HCT116 (cell line): ENCODE measurements around the gene OR10J4. TPM values are rescaled to one million over a fixed set of nuclear protein-coding genes. Genes with fewer than 3 reads are reported as not detected.

Experiments
- ATAC-seq: fragments of 200-7000 bp; cut with Tn5 transposase; 2 replicates; pipeline ENCODE4 v1.9.1; 2020; ENCODE audit warnings: mild to moderate bottlenecking, moderate library complexity
- BruUV-seq: library from RNA; stranded (reverse); fragments of 400-500 nt; replicated peaks from 2 replicates; lab custom pipeline; 2021; lab: Mats Ljungman, UMichigan
- CTCF ChIA-PET: fragments of 300-600 bp; sonication (Branson Sonifier 250); formaldehyde crosslinking; loops from one replicate; lab custom pipeline; 2021; ENCODE audit warnings: antibody characterized with exemption; lab: Charles Lee
- POLR2A ChIA-PET: fragments of 300-600, 350-600 bp; sonication (Branson Sonifier 250); formaldehyde crosslinking; loops from one replicate; lab custom pipeline; 2021; ENCODE audit warnings: antibody characterized with exemption; lab: Charles Lee
- RAD21 ChIA-PET, 2 experiments: fragments of 300-600 bp; sonication (Branson Sonifier 250); formaldehyde crosslinking; loops; one replicate each; lab custom pipeline; 2023; ENCODE audit warnings: low total read pairs in 2 of 2; ENCODE audit not compliant: uncharacterized antibody in 2 of 2, unreplicated experiment in 2 of 2, low non-redundant PET in 1 of 2; lab: Charles Lee
- DNase-seq: peaks from one replicate; pipeline ENCODE4 v3.0.0-alpha.2; 2010; ENCODE audit warnings: low read depth, low spot score
- H2AFZ ChIP-seq: fragments of 200-600 bp; shearing (Covaris generic), sonication (generic); 2 replicates; pipeline ENCODE4 v1.6.1; 2017; ENCODE audit warnings: low read depth, mixed run types, mixed read lengths, antibody characterized with exemption, low read length; ENCODE audit not compliant: poor library complexity, severe bottlenecking
- H3K27ac ChIP-seq: 2 replicates; pipeline ENCODE4 v1.5.1; 2012; ENCODE audit warnings: low read depth, low read length
- H3K27me3 ChIP-seq: fragments of 200-600 bp; sonication (generic); 2 replicates; pipeline ENCODE4 v1.6.1; 2016; ENCODE audit warnings: mixed run types, low read length, mixed read lengths; ENCODE audit not compliant: insufficient read depth
- H3K36me3 ChIP-seq, 2 experiments: fragments of 200-500 bp in 1 of 2; fragments of 200-600 bp in 1 of 2; sonication (Bioruptor generic) in 1 of 2; sonication (generic) in 1 of 2; 2 replicates each; pipeline versions ENCODE4 v1.5.1 to v1.6.1; 2014 to 2016; ENCODE audit warnings: low read length in 2 of 2, inconsistent platforms in 1 of 2, mixed read lengths in 1 of 2, mixed run types in 1 of 2; ENCODE audit not compliant: insufficient read depth in 2 of 2, control insufficient read depth in 1 of 2
- H3K4me1 ChIP-seq, 2 experiments: fragments of 200-600 bp in 1 of 2; sonication (generic) in 1 of 2; 2 replicates each; pipeline versions ENCODE4 v1.5.1 to v1.6.1; 2012 to 2017; ENCODE audit warnings: low read length in 2 of 2, inconsistent platforms in 1 of 2, mild to moderate bottlenecking in 1 of 2, mixed read lengths in 1 of 2, mixed run types in 1 of 2, moderate library complexity in 1 of 2; ENCODE audit not compliant: insufficient read depth in 2 of 2, control insufficient read depth in 1 of 2
- H3K4me2 ChIP-seq: fragments of 200-600 bp; sonication (generic); 2 replicates; pipeline ENCODE4 v1.6.1; 2017; ENCODE audit warnings: mixed run types, low read length, mixed read lengths
- H3K4me3 ChIP-seq, 2 experiments: fragments of 200-600 bp in 1 of 2; sonication (generic) in 1 of 2; replicated peaks in 1 of 2; 2 replicates each; pipeline ENCODE4 v1.5.1; 2011 to 2016; ENCODE audit warnings: low read length in 2 of 2, control low read depth in 1 of 2, low read depth in 1 of 2, mild to moderate bottlenecking in 1 of 2, mixed read lengths in 1 of 2, mixed run types in 1 of 2
- H3K79me2 ChIP-seq: fragments of 200-600 bp; sonication (generic); 2 replicates; pipeline ENCODE4 v1.6.1; 2017; ENCODE audit warnings: mild to moderate bottlenecking, mixed run types, low read length, moderate library complexity, mixed read lengths; ENCODE audit not compliant: insufficient read depth
- H3K9ac ChIP-seq: fragments of 200-600 bp; sonication (generic); 2 replicates; pipeline ENCODE4 v1.6.1; 2016; ENCODE audit warnings: low read length, mixed read lengths
- H3K9me2 ChIP-seq: fragments of 200-600 bp; sonication (generic), shearing (Covaris generic); 2 replicates; pipeline ENCODE4 v1.6.1; 2017; ENCODE audit warnings: mixed run types, mild to moderate bottlenecking, moderate library complexity; ENCODE audit not compliant: insufficient read depth
- H3K9me3 ChIP-seq, 2 experiments: fragments of 200-500 bp in 1 of 2; fragments of 200-600 bp in 1 of 2; sonication (Bioruptor generic) in 1 of 2; sonication (generic) in 1 of 2; 2 replicates each; pipeline ENCODE4 v1.6.1; 2014 to 2017; ENCODE audit warnings: low read length in 2 of 2, mixed read lengths in 2 of 2, inconsistent platforms in 1 of 2, low read depth in 1 of 2, mild to moderate bottlenecking in 1 of 2, mixed run types in 1 of 2, moderate library complexity in 1 of 2; ENCODE audit not compliant: control insufficient read depth in 1 of 2, insufficient read depth in 1 of 2
- H4K20me1 ChIP-seq: fragments of 200-600 bp; sonication (generic), shearing (Covaris generic); 2 replicates; pipeline ENCODE4 v1.6.1; 2017; ENCODE audit warnings: mixed run types, mild to moderate bottlenecking, moderate library complexity; ENCODE audit not compliant: insufficient read depth
- CBX3 ChIP-seq: IDR thresholded peaks from 2 replicates; pipeline ENCODE4 v1.6.1; 2012; ENCODE audit warnings: low read depth
- EGR1 ChIP-seq: IDR thresholded peaks from 2 replicates; pipeline ENCODE4 v1.6.1; 2012; ENCODE audit warnings: low read depth
- EZH2phosphoT487 ChIP-seq: fragments of 200-600 bp; IDR thresholded peaks from 2 replicates; pipeline ENCODE4 v1.6.1; 2018; ENCODE audit warnings: antibody characterized with exemption, borderline replicate concordance
- JUND ChIP-seq: IDR thresholded peaks from 2 replicates; pipeline ENCODE4 v1.6.1; 2012
- SP1 ChIP-seq: IDR thresholded peaks from 2 replicates; pipeline ENCODE4 v1.6.1; 2012; ENCODE audit warnings: low read depth
- SRF ChIP-seq: IDR thresholded peaks from 2 replicates; pipeline ENCODE4 v1.6.1; 2012; ENCODE audit warnings: low read depth
- YY1 ChIP-seq: IDR thresholded peaks from 2 replicates; pipeline ENCODE4 v1.6.1; 2011; ENCODE audit warnings: low read length, low read depth, moderate library complexity, mild to moderate bottlenecking; ENCODE audit not compliant: insufficient replicate concordance; ENCODE audit errors: extremely low read depth
- intact Hi-C: fragments of 100-400 bp; cut with micrococcal nuclease; formaldehyde crosslinking; loops from 2 replicates; pipeline ENCODE4 v1.10.0; 2022
- total RNA-seq: library from RNA; stranded (reverse); gene quantifications from one replicate; pipeline ENCODE4 v1.2.1, GENCODE V29; 2021; ENCODE audit not compliant: unreplicated experiment
- TF ChIP-seq, protein P1 (sequence below): IDR thresholded peaks from 2 replicates; pipeline ENCODE4 v1.6.1; 2011; ENCODE audit warnings: mild to moderate bottlenecking, low read length, moderate library complexity; ENCODE audit not compliant: insufficient replicate concordance; ENCODE audit errors: extremely low read depth

OR10J4 gene
- total RNA-seq, 1 experiment from 2014 or later = not detected

DNA sequence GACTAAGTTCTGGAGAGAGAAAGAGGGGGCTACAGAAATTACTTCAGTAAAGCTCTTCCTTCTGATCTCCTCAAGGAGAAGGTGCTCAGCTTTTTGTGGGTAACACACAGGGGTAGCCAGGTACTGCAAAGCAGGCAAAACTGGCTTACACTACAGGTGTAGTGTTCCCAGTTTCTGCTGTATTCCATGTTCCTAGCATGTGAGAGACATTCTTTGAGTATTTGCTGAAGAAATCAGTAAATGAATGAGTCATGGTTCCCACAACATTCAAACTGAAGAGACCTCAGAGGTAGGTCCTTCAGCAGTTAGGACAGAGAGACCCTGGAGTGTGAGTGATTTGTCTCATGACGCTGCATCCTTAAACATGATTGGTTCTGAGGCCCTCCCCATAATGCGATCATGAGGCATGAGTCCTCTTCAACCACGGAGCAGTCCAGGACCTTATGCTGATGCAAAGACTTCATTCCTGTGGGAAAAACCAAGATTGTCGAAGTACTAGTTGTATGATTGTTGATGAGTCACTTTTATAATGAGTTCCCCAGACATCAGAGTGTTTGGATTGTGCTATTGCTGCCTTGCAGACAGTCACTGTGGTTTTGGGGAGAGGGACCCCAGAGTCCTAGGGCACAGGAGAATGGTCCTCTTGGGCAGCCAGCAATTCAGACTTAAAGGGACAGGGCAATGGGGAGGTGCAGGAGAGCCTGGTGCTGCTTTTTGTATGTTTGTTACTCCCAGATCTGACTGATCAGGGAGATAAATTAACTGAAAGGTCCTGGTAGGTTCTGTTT, 2.7 kb upstream of the OR10J4 start:
- BruUV-seq = no TSS peak
- Histone ChIP-seq H3K9ac (no peak overlapping the region), H3K4me3 (no peak overlapping the region), H3K9me3 (no peaks in the 10 kb centered on the region), H4K20me1 (no peaks in the 10 kb centered on the region; the same call in 1 of the 2 replicates), H3K27me3 (peaks cover 21% of the 10 kb centered on the region), H3K36me3 (no peaks in the 10 kb centered on the region), H3K27ac (no peak overlapping the region), H2AFZ (no peak overlapping the region), H3K4me2 (no peak overlapping the region), H3K9me2 (no peaks in the 10 kb centered on the region), H3K79me2 (no peaks in the 10 kb centered on the region), H3K4me1 (no peaks in the 10 kb centered on the region)
- ChIA-PET RAD21 (no interaction called here), POLR2A (no interaction called here), CTCF (no interaction called here)
- TF ChIP-seq SRF (no peak), CBX3 (no peak), EZH2phosphoT487 (no peak), EGR1 (no peak), JUND (no peak), YY1 (no peak), SP1 (no peak)
- TF ChIP-seq, protein P1, sequence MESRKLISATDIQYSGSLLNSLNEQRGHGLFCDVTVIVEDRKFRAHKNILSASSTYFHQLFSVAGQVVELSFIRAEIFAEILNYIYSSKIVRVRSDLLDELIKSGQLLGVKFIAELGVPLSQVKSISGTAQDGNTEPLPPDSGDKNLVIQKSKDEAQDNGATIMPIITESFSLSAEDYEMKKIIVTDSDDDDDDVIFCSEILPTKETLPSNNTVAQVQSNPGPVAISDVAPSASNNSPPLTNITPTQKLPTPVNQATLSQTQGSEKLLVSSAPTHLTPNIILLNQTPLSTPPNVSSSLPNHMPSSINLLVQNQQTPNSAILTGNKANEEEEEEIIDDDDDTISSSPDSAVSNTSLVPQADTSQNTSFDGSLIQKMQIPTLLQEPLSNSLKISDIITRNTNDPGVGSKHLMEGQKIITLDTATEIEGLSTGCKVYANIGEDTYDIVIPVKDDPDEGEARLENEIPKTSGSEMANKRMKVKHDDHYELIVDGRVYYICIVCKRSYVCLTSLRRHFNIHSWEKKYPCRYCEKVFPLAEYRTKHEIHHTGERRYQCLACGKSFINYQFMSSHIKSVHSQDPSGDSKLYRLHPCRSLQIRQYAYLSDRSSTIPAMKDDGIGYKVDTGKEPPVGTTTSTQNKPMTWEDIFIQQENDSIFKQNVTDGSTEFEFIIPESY = no peak
- DNase-seq (no peak), ATAC-seq (no peak)
- intact Hi-C loops = loop anchor here (10.0 kb wide), 2 partner anchors 366 to 466 kb away; no protein-coding TSS in a partner anchor
